H1 (cell line): Measurements from ENCODE around the gene GRIK1.

Source experiments
- CBX8 ChIP-seq: fragments of 300-800, 300-1000 bp; sonication (generic); IDR thresholded peaks from 2 replicates; pipeline ENCODE4 v1.7.1; 2016; ENCODE audit warnings: low read depth, low read length, borderline replicate concordance
- CTCF ChIP-seq, 3 experiments: IDR thresholded peaks; 1 replicate in 2 of 3; 2 replicates in 1 of 3; pipeline versions ENCODE4 v1.5.1 to v1.6.1; 2011; ENCODE audit warnings: low read length in 3 of 3, mild to moderate bottlenecking in 3 of 3, inconsistent platforms in 2 of 3, low read depth in 1 of 3, moderate library complexity in 1 of 3; ENCODE audit not compliant: insufficient read depth in 1 of 3; ENCODE audit errors: control extremely low read depth in 1 of 3
- EP300 ChIP-seq, 2 experiments: IDR thresholded peaks; 1 replicate in 1 of 2; 2 replicates in 1 of 2; pipeline ENCODE4 v1.6.1; 2011 to 2012; ENCODE audit warnings: low read depth in 2 of 2, low read length in 2 of 2, mild to moderate bottlenecking in 2 of 2, borderline replicate concordance in 1 of 2, inconsistent platforms in 1 of 2, moderate library complexity in 1 of 2
- EZH2 ChIP-seq: fragments of 200-600 bp; sonication (generic); IDR thresholded peaks from 2 replicates; pipeline ENCODE4 v1.7.1; 2012; ENCODE audit warnings: low read depth, mild to moderate bottlenecking, moderate library complexity, low read length, inconsistent platforms; ENCODE audit not compliant: severe bottlenecking
- POLR2A ChIP-seq, 2 experiments: IDR thresholded peaks; 1 replicate in 1 of 2; 2 replicates in 1 of 2; pipeline ENCODE4 v1.6.1; 2011; ENCODE audit warnings: low read depth in 2 of 2, low read length in 2 of 2, mild to moderate bottlenecking in 2 of 2; ENCODE audit errors: control extremely low read depth in 1 of 2
- POLR2AphosphoS5 ChIP-seq: IDR thresholded peaks from 2 replicates; pipeline ENCODE4 v1.6.1; 2011; ENCODE audit warnings: low read depth, low read length
- POU5F1 ChIP-seq: IDR thresholded peaks from 2 replicates; pipeline ENCODE4 v1.6.1; 2011; ENCODE audit warnings: low read depth, mild to moderate bottlenecking, low read length, moderate library complexity
- RFX5 ChIP-seq: IDR thresholded peaks from 2 replicates; pipeline ENCODE4 v1.6.1; 2011; ENCODE audit warnings: low read depth, low read length, improper control_type of control experiment, borderline replicate concordance
- TAF1 ChIP-seq: IDR thresholded peaks from 2 replicates; pipeline ENCODE4 v1.6.1; 2011; ENCODE audit warnings: mild to moderate bottlenecking, low read depth, low read length
- TEAD4 ChIP-seq: IDR thresholded peaks from 2 replicates; pipeline ENCODE4 v1.6.1; 2012; ENCODE audit warnings: low read depth, low read length, inconsistent platforms, mixed read lengths

GRCh38 chr21:29708401-29708800, 231.4 kb downstream of the GRIK1 start:
- TF ChIP-seq TAF1: no peak
- no peak for TF ChIP-seq CTCF (IDR thresholded peaks at IDR 0.05; ENCODE audit: control extremely low read depth in 1 of 3, insufficient read depth in 1 of 3, low read depth in 1 of 3, low read length in 3 of 3)
- TF ChIP-seq EP300 (IDR thresholded peaks at IDR 0.05; ENCODE audit: borderline replicate concordance in 1 of 2, low read depth in 2 of 2, low read length in 2 of 2): no peak
- TF ChIP-seq EZH2: no peak
- TF ChIP-seq RFX5: no peak
- no peak for TF ChIP-seq POLR2AphosphoS5
- TF ChIP-seq POU5F1: no peak
- TF ChIP-seq CBX8: no peak
- no peak for TF ChIP-seq TEAD4
- TF ChIP-seq POLR2A (IDR thresholded peaks at IDR 0.05; ENCODE audit: control extremely low read depth in 1 of 2, low read depth in 2 of 2, low read length in 2 of 2): no peak
